Esophagus squamous epithelium (tissue), 4 donors: Measurements from ENCODE around the gene LIN7B.

ENCODE experiments used
- CTCF ChIP-seq, 6 experiments: fragments of 450-650 bp in 4 of 6; fragments of 200-600 bp in 2 of 6; sonication (generic) in 2 of 6; IDR thresholded peaks; one replicate each; pipeline ENCODE4 v1.5.1; 2016 to 2019; ENCODE audit warnings: antibody characterized with exemption in 6 of 6, mild to moderate bottlenecking in 4 of 6, moderate library complexity in 4 of 6
- POLR2A ChIP-seq, 4 donors: fragments of 450-650 bp; IDR thresholded peaks; one replicate each; pipeline ENCODE4 v1.6.1; 2017; ENCODE audit warnings: antibody characterized with exemption in 4 of 4, mild to moderate bottlenecking in 4 of 4, moderate library complexity in 3 of 4

DNA sequence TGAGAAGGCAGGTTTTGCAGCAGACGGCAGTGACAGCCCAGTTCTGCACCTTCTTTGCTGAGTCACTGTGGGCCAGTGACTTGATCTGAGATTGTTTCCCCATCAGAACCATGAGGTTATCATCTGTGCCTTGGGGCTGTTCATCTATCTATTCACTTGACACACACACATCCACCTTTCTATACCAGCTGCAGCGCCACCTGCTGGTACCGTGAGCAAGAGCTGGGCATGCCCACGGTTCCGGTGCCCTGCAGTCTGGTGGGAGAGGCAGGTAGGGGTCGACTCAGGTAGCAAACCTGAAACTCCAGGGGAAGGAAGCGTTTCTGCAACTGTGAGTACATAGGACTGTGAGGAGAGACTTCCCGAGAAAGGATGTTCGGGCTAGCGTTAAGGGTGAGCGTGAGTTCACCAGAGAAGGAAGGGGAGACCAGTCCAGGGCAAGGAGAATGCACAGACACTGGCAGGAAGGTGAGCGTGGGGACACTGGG, 7.5 kb upstream of the LIN7B start:
- no peak for TF ChIP-seq POLR2A (IDR thresholded peaks at IDR 0.05)
- peak; percentile 42 to 88 (median 74) for TF ChIP-seq CTCF (IDR thresholded peaks at IDR 0.05)
